Ascending aorta (tissue), 2 donors: ENCODE data around the gene NMNAT3. TPM values are rescaled to one million over a fixed set of nuclear protein-coding genes. Genes with fewer than 3 reads are reported as not detected.

Source experiments
- DNase-seq, 2 donors: peaks; one replicate each; pipeline ENCODE4 v3.0.0-alpha.2; 2019; ENCODE audit warnings: low spot score in 2 of 2
- H3K27ac ChIP-seq, 2 donors: fragments of 200-600 bp; sonication (generic); one replicate each; pipeline ENCODE4 v1.5.1; 2016 to 2017; ENCODE audit warnings: mild to moderate bottlenecking in 1 of 2
- H3K27me3 ChIP-seq: fragments of 200-600 bp; sonication (generic); one replicate; pipeline ENCODE4 v1.5.1; 2017
- H3K36me3 ChIP-seq, 2 donors: fragments of 200-600 bp; sonication (generic); one replicate each; pipeline ENCODE4 v1.5.1; 2016
- H3K4me1 ChIP-seq, 2 donors: fragments of 200-600 bp; sonication (generic); one replicate each; pipeline ENCODE4 v1.5.1; 2016 to 2017; ENCODE audit warnings: mild to moderate bottlenecking in 1 of 2
- H3K4me3 ChIP-seq, 2 donors: fragments of 200-600 bp; sonication (generic); one replicate each; pipeline ENCODE4 v1.5.1; 2016 to 2017; ENCODE audit warnings: mild to moderate bottlenecking in 1 of 2
- H3K9me3 ChIP-seq, 2 donors: fragments of 200-600 bp; sonication (generic); one replicate each; pipeline ENCODE4 v1.5.1; 2016
- intact Hi-C: fragments of 100-400 bp; cut with DNase I; formaldehyde crosslinking; loops from one replicate; pipeline ENCODE4 v1.15.1; 2023
- total RNA-seq: library from RNA; depleted of rRNA; stranded (reverse); fragments of >200 nt; gene quantifications from one replicate; pipeline ENCODE4 v1.1.0, GENCODE V29; 2016
- TF ChIP-seq, protein P1 (sequence below), 3 experiments: fragments of 200-600 bp in 2 of 3; fragments of 450-650 bp in 1 of 3; sonication (generic) in 2 of 3; IDR thresholded peaks; one replicate each; pipeline ENCODE4 v1.5.1; 2016 to 2019; ENCODE audit warnings: antibody characterized with exemption in 3 of 3, mild to moderate bottlenecking in 1 of 3, moderate library complexity in 1 of 3

Gene NMNAT3
- total RNA-seq, 1 donor from 2014 or later = 1.2 TPM

DNA sequence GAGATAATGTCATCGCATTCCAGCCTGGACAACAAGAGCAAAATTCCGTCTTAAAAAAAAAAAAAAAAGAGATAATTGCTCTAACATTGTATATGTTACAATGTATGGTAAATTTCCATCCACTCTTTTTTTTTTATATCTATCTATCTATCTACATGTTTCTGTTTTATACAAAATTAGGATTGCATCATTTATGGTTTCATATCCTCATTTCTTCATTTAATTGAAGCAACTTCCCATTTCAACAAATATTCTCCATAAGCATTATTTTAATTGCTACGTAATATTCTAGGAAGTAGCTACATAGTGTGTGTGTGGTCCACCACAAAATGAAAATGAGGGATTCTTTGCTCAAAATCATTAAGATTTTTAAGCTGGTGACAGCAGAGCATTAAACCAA, 156.6 kb downstream of the NMNAT3 start:
- H3K9me3 ChIP-seq = no peaks in the 10 kb centered on the region
- TF ChIP-seq, protein P1, sequence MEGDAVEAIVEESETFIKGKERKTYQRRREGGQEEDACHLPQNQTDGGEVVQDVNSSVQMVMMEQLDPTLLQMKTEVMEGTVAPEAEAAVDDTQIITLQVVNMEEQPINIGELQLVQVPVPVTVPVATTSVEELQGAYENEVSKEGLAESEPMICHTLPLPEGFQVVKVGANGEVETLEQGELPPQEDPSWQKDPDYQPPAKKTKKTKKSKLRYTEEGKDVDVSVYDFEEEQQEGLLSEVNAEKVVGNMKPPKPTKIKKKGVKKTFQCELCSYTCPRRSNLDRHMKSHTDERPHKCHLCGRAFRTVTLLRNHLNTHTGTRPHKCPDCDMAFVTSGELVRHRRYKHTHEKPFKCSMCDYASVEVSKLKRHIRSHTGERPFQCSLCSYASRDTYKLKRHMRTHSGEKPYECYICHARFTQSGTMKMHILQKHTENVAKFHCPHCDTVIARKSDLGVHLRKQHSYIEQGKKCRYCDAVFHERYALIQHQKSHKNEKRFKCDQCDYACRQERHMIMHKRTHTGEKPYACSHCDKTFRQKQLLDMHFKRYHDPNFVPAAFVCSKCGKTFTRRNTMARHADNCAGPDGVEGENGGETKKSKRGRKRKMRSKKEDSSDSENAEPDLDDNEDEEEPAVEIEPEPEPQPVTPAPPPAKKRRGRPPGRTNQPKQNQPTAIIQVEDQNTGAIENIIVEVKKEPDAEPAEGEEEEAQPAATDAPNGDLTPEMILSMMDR (IDR thresholded peaks at IDR 0.05) = no peak
- H3K4me1 ChIP-seq = no peaks in the 10 kb centered on the region
- peaks cover 4 to 6% of the 10 kb centered on the region in 2 donors for H3K36me3 ChIP-seq
- no peak overlapping the region for H3K27ac ChIP-seq
- H3K27me3 ChIP-seq = no peaks in the 10 kb centered on the region
- intact Hi-C loops = loop anchor here (2.0 kb wide), 1 partner anchor 42 kb away; no protein-coding TSS in a partner anchor
- no peak overlapping the region for H3K4me3 ChIP-seq
- DNase-seq = no peak

DNA sequence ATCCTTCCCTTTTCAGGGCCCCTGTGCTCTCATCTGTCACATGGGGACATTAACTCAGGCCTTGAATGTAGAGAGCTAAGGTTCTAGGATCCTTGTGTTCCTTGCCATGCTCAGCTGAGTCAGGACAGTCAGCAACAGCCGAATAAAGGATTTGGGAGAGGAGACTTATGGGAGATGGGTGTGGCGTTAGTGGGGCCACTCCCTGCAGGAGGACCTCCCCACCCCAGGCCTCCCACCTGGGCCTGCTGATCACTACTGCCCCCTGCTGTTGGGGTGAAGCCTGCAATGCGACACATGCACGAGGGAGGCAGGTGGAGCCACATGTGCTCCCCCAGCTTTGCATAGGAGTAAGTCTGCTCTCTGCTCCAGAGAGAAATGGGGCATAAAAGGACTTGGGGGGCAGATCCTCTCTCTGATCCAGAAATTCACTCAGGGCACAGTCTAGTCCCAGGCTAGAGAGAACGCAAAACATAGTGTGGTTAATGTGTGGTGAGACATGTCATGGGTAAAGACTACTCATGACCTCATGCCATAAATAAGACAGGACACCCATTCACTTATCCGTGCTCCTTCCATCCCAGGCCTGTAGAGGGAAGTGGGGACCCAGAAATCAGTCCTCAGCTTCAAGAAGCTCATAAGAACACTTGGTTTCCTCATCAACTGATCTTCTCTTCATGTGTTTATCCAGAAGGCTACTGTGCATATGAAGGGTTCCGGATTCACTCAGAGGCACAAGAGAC, 157.6 kb downstream of the NMNAT3 start:
- DNase-seq = no peak
- no peaks in the 10 kb centered on the region for H3K9me3 ChIP-seq
- H3K27ac ChIP-seq = no peak overlapping the region
- H3K36me3 ChIP-seq = no peaks in the 10 kb centered on the region
- H3K27me3 ChIP-seq = no peaks in the 10 kb centered on the region
- H3K4me1 ChIP-seq = no peaks in the 10 kb centered on the region
- TF ChIP-seq, protein P1 (IDR thresholded peaks at IDR 0.05) = peak; percentile 5 to 21 (median 15)
- H3K4me3 ChIP-seq = no peak overlapping the region
- intact Hi-C loops = loop anchor here (2.0 kb wide), 1 partner anchor 43 kb away; no protein-coding TSS in a partner anchor

DNA sequence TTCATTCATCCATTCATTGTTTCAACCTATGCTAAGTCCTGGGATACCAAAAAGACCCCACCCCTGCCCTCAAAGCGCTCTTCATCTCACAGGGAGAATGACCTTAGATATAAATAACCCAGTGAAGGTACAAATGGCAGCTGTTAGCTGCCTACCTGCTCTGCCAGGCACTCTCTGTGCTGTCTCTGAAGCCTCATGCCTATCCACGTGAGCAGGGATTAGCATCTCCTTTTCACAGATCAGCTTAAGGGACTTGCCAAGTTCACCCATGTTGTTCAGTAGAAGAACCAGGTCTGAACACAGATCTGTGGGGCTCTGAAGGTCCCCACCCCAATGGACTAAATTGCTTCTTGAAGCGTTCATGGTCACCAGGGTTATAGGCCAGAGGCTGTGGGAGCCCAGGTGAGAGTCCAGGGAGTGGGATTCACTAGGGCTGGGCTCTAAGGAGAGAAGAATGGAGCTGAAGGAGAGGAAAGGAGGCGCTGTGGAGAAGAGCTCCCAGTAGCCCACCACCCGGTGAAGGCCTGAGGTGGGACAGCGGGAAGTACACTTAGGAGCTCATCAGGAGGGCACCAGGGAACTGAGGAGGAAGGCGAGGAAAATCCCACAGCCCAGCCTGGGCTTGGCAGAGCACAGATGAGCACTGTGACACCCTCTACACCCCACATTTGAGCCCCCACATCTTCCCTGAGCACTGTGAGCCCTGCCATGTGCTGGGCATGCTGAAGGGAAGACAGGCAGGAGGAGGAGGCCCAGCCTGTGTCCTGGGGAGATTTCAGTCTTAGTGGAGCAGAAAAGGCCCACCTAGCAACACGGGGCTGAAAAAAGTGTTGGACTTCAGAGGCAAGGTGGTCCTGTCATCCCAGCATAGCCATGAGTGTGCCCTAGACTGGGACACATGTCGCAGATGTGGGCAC, 158.6 kb downstream of the NMNAT3 start:
- no peak for DNase-seq
- H3K27ac ChIP-seq = no peak overlapping the region
- no peaks in the 10 kb centered on the region for H3K4me1 ChIP-seq
- H3K9me3 ChIP-seq = no peaks in the 10 kb centered on the region
- TF ChIP-seq, protein P1 (IDR thresholded peaks at IDR 0.05) = no peak
- H3K36me3 ChIP-seq = no peaks in the 10 kb centered on the region
- no peak overlapping the region for H3K4me3 ChIP-seq
- H3K27me3 ChIP-seq = no peaks in the 10 kb centered on the region
- intact Hi-C loops = no loop called here

DNA sequence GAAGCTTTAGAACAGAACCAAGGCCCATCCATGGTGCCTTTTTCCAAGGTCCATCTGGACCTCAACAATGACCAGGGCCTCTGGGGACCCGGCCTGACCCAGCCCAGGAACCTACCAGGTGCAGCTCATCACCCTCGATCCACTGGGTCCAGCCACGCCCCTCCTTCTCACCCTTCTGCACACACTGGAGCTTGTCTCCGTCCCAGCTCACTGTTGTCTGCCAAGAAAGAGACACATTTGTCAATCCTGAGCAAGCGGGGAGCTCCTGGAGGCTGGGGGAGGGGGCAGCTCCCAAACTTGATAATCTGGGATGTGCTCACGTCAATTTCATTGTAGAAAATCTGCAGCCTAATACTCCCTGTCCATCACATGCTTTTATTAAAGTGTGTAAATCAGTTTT, 159.5 kb downstream of the NMNAT3 start:
- Histone ChIP-seq H3K36me3 (no peaks in the 10 kb centered on the region), H3K27me3 (no peaks in the 10 kb centered on the region), H3K4me1 (no peaks in the 10 kb centered on the region), H3K4me3 (no peak overlapping the region), H3K27ac (no peak overlapping the region), H3K9me3 (no peaks in the 10 kb centered on the region)
- intact Hi-C loops = no loop called here
- no peak for DNase-seq
- TF ChIP-seq, protein P1 (IDR thresholded peaks at IDR 0.05) = no peak

DNA sequence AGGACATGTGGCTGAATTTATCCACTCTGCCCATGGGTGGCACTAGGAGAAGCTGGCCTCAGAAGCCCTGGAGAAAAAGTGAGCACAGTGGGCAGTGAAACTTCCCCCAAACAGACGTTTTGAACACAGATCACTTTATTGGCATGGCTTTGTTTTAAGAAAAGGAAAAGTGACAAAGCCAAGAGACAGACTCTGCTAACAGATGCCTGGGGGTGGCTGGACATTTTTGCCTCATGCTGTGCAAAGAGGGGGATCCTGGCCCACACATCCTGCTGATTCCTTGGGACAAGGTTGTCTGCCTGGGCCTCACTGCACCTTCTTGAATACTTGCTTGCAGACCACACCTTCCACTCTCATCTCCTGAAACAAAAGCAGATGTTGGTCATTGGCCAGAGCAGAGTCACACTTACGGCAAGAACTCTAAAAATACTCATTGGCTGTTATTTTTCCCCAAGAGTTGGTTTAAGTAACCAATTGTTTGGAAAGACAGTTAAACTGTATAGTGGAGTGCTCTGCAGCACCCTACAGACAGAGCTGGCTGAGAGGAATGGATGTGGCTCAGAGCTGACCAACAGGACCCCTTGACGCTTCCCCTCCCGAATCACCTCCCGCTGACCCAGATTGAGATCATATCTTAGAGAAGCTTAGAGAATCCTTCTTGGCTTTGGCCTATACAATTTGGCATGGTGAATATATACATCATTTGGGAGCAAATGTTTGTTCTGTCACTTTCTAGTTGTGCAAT, 160.3 kb downstream of the NMNAT3 start:
- no peaks in the 10 kb centered on the region for H3K9me3 ChIP-seq
- intact Hi-C loops = no loop called here
- H3K27me3 ChIP-seq = no peaks in the 10 kb centered on the region
- H3K4me1 ChIP-seq = no peaks in the 10 kb centered on the region
- TF ChIP-seq, protein P1 (IDR thresholded peaks at IDR 0.05) = no peak
- DNase-seq = no peak
- H3K36me3 ChIP-seq = no peaks in the 10 kb centered on the region
- H3K4me3 ChIP-seq = no peak overlapping the region
- H3K27ac ChIP-seq = no peak overlapping the region
